GM12878 (cell line): ENCODE measurements around the gene SLC38A1. TPM values are rescaled to one million over a fixed set of nuclear protein-coding genes. Genes with fewer than 3 reads are reported as not detected.

ENCODE experiments used
- ATF7 ChIP-seq: fragments of 450-650 bp; IDR thresholded peaks from 2 replicates; pipeline ENCODE4 v1.6.1; 2016; ENCODE audit warnings: low read depth, mild to moderate bottlenecking
- BCL11A ChIP-seq: IDR thresholded peaks from 2 replicates; pipeline ENCODE4 v1.6.1; 2011; ENCODE audit warnings: low read depth, low read length
- CUX1 ChIP-seq: IDR thresholded peaks from 2 replicates; pipeline ENCODE4 v1.6.1; 2012; ENCODE audit warnings: improper control_type of control experiment, low read depth, low read length; ENCODE audit not compliant: insufficient replicate concordance
- EP300 ChIP-seq, 2 experiments: fragments of 150-350 bp in 1 of 2; IDR thresholded peaks; 2 replicates each; pipeline ENCODE4 v1.6.1; 2011 to 2012; ENCODE audit warnings: low read depth in 2 of 2, low read length in 2 of 2, borderline replicate concordance in 1 of 2, improper control_type of control experiment in 1 of 2, inconsistent platforms in 1 of 2; ENCODE audit not compliant: control insufficient read depth in 1 of 2
- HCFC1 ChIP-seq: fragments of 150-350 bp; IDR thresholded peaks from 2 replicates; pipeline ENCODE4 v1.6.1; 2014; ENCODE audit warnings: low read length
- JUND ChIP-seq: IDR thresholded peaks from 2 replicates; pipeline ENCODE4 v1.6.1; 2012; ENCODE audit warnings: low read depth, mild to moderate bottlenecking, low read length, improper control_type of control experiment, moderate library complexity
- POLR2AphosphoS2 ChIP-seq: IDR thresholded peaks from 2 replicates; pipeline ENCODE4 v1.6.1; 2011; ENCODE audit warnings: low read depth, mild to moderate bottlenecking, low read length, improper control_type of control experiment, moderate library complexity
- POLR2AphosphoS5 ChIP-seq: IDR thresholded peaks from 2 replicates; pipeline ENCODE4 v1.6.1; 2011; ENCODE audit warnings: mild to moderate bottlenecking, low read length, inconsistent platforms
- RFX5 ChIP-seq: IDR thresholded peaks from 2 replicates; pipeline ENCODE4 v1.6.1; 2011; ENCODE audit warnings: low read depth, low read length, improper control_type of control experiment
- RUNX3 ChIP-seq: IDR thresholded peaks from 2 replicates; pipeline ENCODE4 v1.6.1; 2012; ENCODE audit warnings: low read length, inconsistent platforms
- SPI1 ChIP-seq: IDR thresholded peaks from 2 replicates; pipeline ENCODE4 v1.6.1; 2011; ENCODE audit warnings: low read depth, mild to moderate bottlenecking, low read length, moderate library complexity, borderline replicate concordance; ENCODE audit not compliant: insufficient read depth
- SREBF2 ChIP-seq: IDR thresholded peaks from 2 replicates; pipeline ENCODE4 v1.6.1; 2012; ENCODE audit warnings: mild to moderate bottlenecking, low read length
- STAT1 ChIP-seq: fragments of 450-650 bp; conservative IDR thresholded peaks from 2 replicates; pipeline ENCODE4 v1.6.1; 2014; ENCODE audit warnings: antibody characterized with exemption, mild to moderate bottlenecking
- TAF1 ChIP-seq: IDR thresholded peaks from 2 replicates; pipeline ENCODE4 v1.6.1; 2011; ENCODE audit warnings: mild to moderate bottlenecking, low read depth, low read length, borderline replicate concordance
- TBL1XR1 ChIP-seq: IDR thresholded peaks from 2 replicates; pipeline ENCODE4 v1.6.1; 2012; ENCODE audit warnings: low read depth, low read length, improper control_type of control experiment
- TCF3 ChIP-seq: IDR thresholded peaks from 2 replicates; pipeline ENCODE4 v1.6.1; 2012; ENCODE audit warnings: low read depth, mild to moderate bottlenecking, low read length, borderline replicate concordance; ENCODE audit not compliant: insufficient read depth
- USF1 ChIP-seq: IDR thresholded peaks from 2 replicates; pipeline ENCODE4 v1.6.1; 2011; ENCODE audit warnings: borderline replicate concordance, low read depth, mild to moderate bottlenecking, moderate library complexity, mixed read lengths, low read length; ENCODE audit not compliant: insufficient read depth; ENCODE audit errors: extremely low read length
- ZBTB40 ChIP-seq: fragments of 450-650 bp; IDR thresholded peaks from 2 replicates; pipeline ENCODE4 v1.6.1; 2016; ENCODE audit warnings: mild to moderate bottlenecking, moderate library complexity, borderline replicate concordance
- ZNF24 ChIP-seq: fragments of 450-650 bp; IDR thresholded peaks from 2 replicates; pipeline ENCODE4 v1.6.1; 2017; ENCODE audit warnings: antibody characterized with exemption, mild to moderate bottlenecking
- ZSCAN29 ChIP-seq: fragments of 450-650 bp; IDR thresholded peaks from 2 replicates; pipeline ENCODE4 v1.6.1; 2017; ENCODE audit warnings: mild to moderate bottlenecking, moderate library complexity
- polyA plus RNA-seq, 11 experiments: library from polyadenylated mRNA; depleted of rRNA in 4 of 11; unstranded in 6 of 11; stranded (reverse) in 5 of 11; fragments of >200 nt; fragmentation: Nextera tagmentation in 4 of 11; fragmentation: Illumina TruSeq in 1 of 11; extraction: Ambion mirVana in 4 of 11; extraction: Trizol in 1 of 11; gene quantifications; 1 replicate in 1 of 11; 2 replicates in 10 of 11; pipeline versions ENCODE4 v1.2.1 to v1.2.3, GENCODE V29; 2011 to 2016; ENCODE audit warnings: inconsistent platforms in 2 of 11, missing spikeins in 2 of 11, low read depth in 1 of 11
- total RNA-seq, 4 experiments: library from RNA; depleted of rRNA in 3 of 4; stranded (reverse); fragments of >200 nt in 3 of 4; fragmentation: Illumina TruSeq in 1 of 4; extraction: Trizol in 1 of 4; gene quantifications; 2 replicates each; pipeline versions ENCODE4 v1.2.1 to v1.2.3, GENCODE V29; 2013 to 2021

The SLC38A1 gene
- total and polyA plus RNA-seq, 10 of the 15 experiments (the other 5 are each of a cell fraction or from before 2014, with no cell fraction given): 38.1 to 191 (median 144) TPM

- no peak for TF ChIP-seq HCFC1
- peak; percentile 61 for TF ChIP-seq ATF7
- no peak for TF ChIP-seq STAT1
- no peak; a peak in 1 of 4 replicates for TF ChIP-seq EP300 (IDR thresholded peaks at IDR 0.05; ENCODE audit: borderline replicate concordance in 1 of 2, control insufficient read depth in 1 of 2, low read depth in 2 of 2, low read length in 2 of 2)
- peak; percentile 57; the same call in 1 of the 2 replicates for TF ChIP-seq POLR2AphosphoS2
- no peak for TF ChIP-seq ZNF24
- no peak for TF ChIP-seq BCL11A
- TF ChIP-seq POLR2AphosphoS5: peak; percentile 89
- no peak for TF ChIP-seq ZBTB40
- no peak for TF ChIP-seq RFX5
- no peak for TF ChIP-seq SREBF2
- TF ChIP-seq ZSCAN29: no peak
- TF ChIP-seq CUX1: no peak
- no peak for TF ChIP-seq JUND
- 0 out of 2 replicates have a peak, but pooled peaks have one; percentile 12 for TF ChIP-seq TBL1XR1
- no peak for TF ChIP-seq SPI1
- peak; percentile 85 for TF ChIP-seq USF1
- peak; percentile 66 for TF ChIP-seq RUNX3
- TF ChIP-seq TCF3: peak; percentile 10; the same call in 1 of the 2 replicates
- peak; percentile 9; the same call in 1 of the 2 replicates for TF ChIP-seq TAF1
These were observed at the start of gene SLC38A1 (continued) for GRCh38 chr12:46268583-46269428.
